Natural killer cell treated with Interleukin-12 subunit alpha and Interleukin-12 subunit beta and Interleukin-15 and Interleukin-18, amount 100 ng/mL, for 72 hours (primary cell): ENCODE results near the gene MICAL3. TPM values are rescaled to one million over a fixed set of nuclear protein-coding genes. Genes with fewer than 3 reads are reported as not detected.

ENCODE experiments used
- ATAC-seq, 2 donors: fragments of 150-1000 bp; cut with Tn5 transposase in 1 of 2; sonication (Bioruptor Pico), chemical (Tn5 transposase) in 1 of 2; 2 replicates each; pipeline ENCODE4 v1.10.0; 2021
- DNase-seq: peaks from one replicate; pipeline ENCODE4 v3.0.0; 2022; ENCODE audit warnings: low spot score
- H3K27ac Mint-ChIP-seq, 2 donors: 1 replicate in 1 of 2; 2 replicates in 1 of 2; pipeline ENCODE4 v1.8.0; 2022; ENCODE audit warnings: mixed read lengths in 2 of 2, mild to moderate bottlenecking in 1 of 2, moderate library complexity in 1 of 2
- H3K27me3 Mint-ChIP-seq, 2 donors: 1 replicate in 1 of 2; 2 replicates in 1 of 2; pipeline ENCODE4 v1.8.0; 2022; ENCODE audit warnings: mixed read lengths in 2 of 2
- H3K36me3 Mint-ChIP-seq: one replicate; pipeline ENCODE4 v1.8.0; 2022; ENCODE audit warnings: mixed read lengths
- H3K4me1 Mint-ChIP-seq, 2 donors: 1 replicate in 1 of 2; 2 replicates in 1 of 2; pipeline ENCODE4 v1.8.0; 2022; ENCODE audit warnings: low read depth in 2 of 2, mixed read lengths in 2 of 2, mild to moderate bottlenecking in 1 of 2
- H3K4me3 Mint-ChIP-seq: one replicate; pipeline ENCODE4 v1.8.0; 2022; ENCODE audit warnings: mixed read lengths
- H3K9me3 Mint-ChIP-seq: 2 replicates; pipeline ENCODE4 v1.8.0; 2022; ENCODE audit warnings: mixed read lengths
- total RNA-seq, 2 donors: library from RNA; stranded (reverse); gene quantifications; one replicate each; pipeline ENCODE4 v1.2.3, GENCODE V29; 2022

MICAL3 gene
- total RNA-seq, 2 donors from 2014 or later: 52.7 to 62.1 TPM

GRCh38 chr22:17779286-17780115, 244.9 kb downstream of the MICAL3 start:
- Mint-ChIP-seq H3K4me3 (peak overlapping the region; percentile 80), H3K27ac (peak overlapping the region; percentile 72 to 90), H3K9me3 (peaks cover 3% of the 10 kb centered on the region), H3K36me3 (no peaks in the 10 kb centered on the region), H3K27me3 (no peaks in the 10 kb centered on the region), H3K4me1 (peaks cover 54 to 81% of the 10 kb centered on the region in 2 donors)
- DNase-seq: peak; percentile 80
- ATAC-seq: peak; percentile 52 to 53

- peaks cover 56 to 77% of the 10 kb centered on the region in 2 donors for H3K4me1 Mint-ChIP-seq
- H3K27ac Mint-ChIP-seq: peak overlapping the region; percentile 95 to 98
- peaks cover 3% of the 10 kb centered on the region for H3K9me3 Mint-ChIP-seq
- no peak for DNase-seq
- peak overlapping the region; percentile 93 for H3K4me3 Mint-ChIP-seq
- no peak for ATAC-seq
- no peaks in the 10 kb centered on the region for H3K36me3 Mint-ChIP-seq
- no peaks in the 10 kb centered on the region for H3K27me3 Mint-ChIP-seq
Measured at GRCh38 chr22:17778412-17778976, 245.9 kb downstream of the MICAL3 start.

- no peak for ATAC-seq
- no peak for DNase-seq
- Mint-ChIP-seq H3K4me3 (peak overlapping the region; percentile 93), H3K4me1 (peaks cover 64 to 79% of the 10 kb centered on the region in 2 donors), H3K9me3 (peaks cover 3% of the 10 kb centered on the region), H3K36me3 (no peaks in the 10 kb centered on the region), H3K27me3 (no peaks in the 10 kb centered on the region), H3K27ac (peak overlapping the region; percentile 95 to 98)
Measured at GRCh38 chr22:17777717-17778044, 246.7 kb downstream of the MICAL3 start.

GRCh38 chr22:17777005-17777716, 247.2 kb downstream of the MICAL3 start:
- Mint-ChIP-seq H3K36me3 (no peaks in the 10 kb centered on the region), H3K4me1 (peaks cover 62 to 76% of the 10 kb centered on the region in 2 donors), H3K27me3 (no peaks in the 10 kb centered on the region), H3K27ac (peak overlapping the region; percentile 95 to 98), H3K9me3 (peaks cover 3% of the 10 kb centered on the region), H3K4me3 (peak overlapping the region; percentile 93)
- DNase-seq (peak; percentile 91), ATAC-seq (peak; percentile 59 to 67)

- Mint-ChIP-seq H3K27ac (peak overlapping the region; percentile 68 to 95), H3K4me3 (peak overlapping the region; percentile 93), H3K36me3 (no peaks in the 10 kb centered on the region), H3K9me3 (peaks cover 3% of the 10 kb centered on the region), H3K27me3 (no peaks in the 10 kb centered on the region), H3K4me1 (peaks cover 61 to 67% of the 10 kb centered on the region in 2 donors)
- DNase-seq (no peak), ATAC-seq (no peak)
Measured at GRCh38 chr22:17775781-17776465, 248.4 kb downstream of the MICAL3 start.

GRCh38 chr22:17774926-17775685, 249.3 kb downstream of the MICAL3 start:
- peaks cover 3% of the 10 kb centered on the region for H3K9me3 Mint-ChIP-seq
- ATAC-seq (no peak), DNase-seq (no peak)
- peaks cover 0 to 2% of the 10 kb centered on the region in 2 donors for H3K27me3 Mint-ChIP-seq
- H3K4me3 Mint-ChIP-seq: peak overlapping the region; percentile 93
- H3K4me1 Mint-ChIP-seq: peaks cover 61 to 64% of the 10 kb centered on the region in 2 donors
- no peaks in the 10 kb centered on the region for H3K36me3 Mint-ChIP-seq
- peak overlapping the region; percentile 68 to 95 for H3K27ac Mint-ChIP-seq

- Mint-ChIP-seq H3K27ac (peak within 1 kb of the TSS; percentile 68 to 95), H3K4me1 (peaks cover 58% of the 10 kb centered on the region in 2 donors), H3K4me3 (peak within 1 kb of the TSS; percentile 93), H3K9me3 (peaks cover 1% of the 10 kb centered on the region), H3K36me3 (no peaks in the 10 kb centered on the region), H3K27me3 (peaks cover 0 to 2% of the 10 kb centered on the region in 2 donors)
- DNase-seq: peak; percentile 78
- peak; percentile 63 to 68 for ATAC-seq
Measured at GRCh38 chr22:17774206-17774925, 250.0 kb downstream of the MICAL3 start, which contains the start of gene BID. TSS of gene BID (minus strand) at chr22:17774469. CDS start at chr22:17750116, 24,353 bp downstream.

- Mint-ChIP-seq H3K36me3 (no peaks in the 10 kb centered on the region), H3K4me3 (peak overlapping the region; percentile 83), H3K4me1 (peaks cover 51 to 52% of the 10 kb centered on the region in 2 donors), H3K27ac (peak overlapping the region in 1 of 2 donors; percentile 21), H3K9me3 (no peaks in the 10 kb centered on the region), H3K27me3 (peaks cover 0 to 2% of the 10 kb centered on the region in 2 donors)
- ATAC-seq: peak; percentile 77
- peak; percentile 90 for DNase-seq
Measured at GRCh38 chr22:17773606-17774205, 250.7 kb downstream of the MICAL3 start.

- Mint-ChIP-seq H3K27me3 (peaks cover 0 to 2% of the 10 kb centered on the region in 2 donors), H3K4me1 (peaks cover 47 to 50% of the 10 kb centered on the region in 2 donors), H3K36me3 (no peaks in the 10 kb centered on the region), H3K4me3 (peak overlapping the region; percentile 83), H3K27ac (peak overlapping the region in 1 of 2 donors; percentile 21), H3K9me3 (no peaks in the 10 kb centered on the region)
- ATAC-seq: no peak
- DNase-seq: peak; percentile 51
Measured at GRCh38 chr22:17772958-17773605, 251.3 kb downstream of the MICAL3 start.

GRCh38 chr22:17772249-17772957, 252.0 kb downstream of the MICAL3 start:
- peaks cover 46 to 51% of the 10 kb centered on the region in 2 donors for H3K4me1 Mint-ChIP-seq
- H3K4me3 Mint-ChIP-seq: peak overlapping the region; percentile 83
- no peaks in the 10 kb centered on the region for H3K36me3 Mint-ChIP-seq
- peaks cover 0 to 2% of the 10 kb centered on the region in 2 donors for H3K27me3 Mint-ChIP-seq
- DNase-seq (peak; percentile 32), ATAC-seq (no peak)
- no peaks in the 10 kb centered on the region for H3K9me3 Mint-ChIP-seq
- no peak overlapping the region for H3K27ac Mint-ChIP-seq
